ENCODE results near the gene CACNA1C.

DNA sequence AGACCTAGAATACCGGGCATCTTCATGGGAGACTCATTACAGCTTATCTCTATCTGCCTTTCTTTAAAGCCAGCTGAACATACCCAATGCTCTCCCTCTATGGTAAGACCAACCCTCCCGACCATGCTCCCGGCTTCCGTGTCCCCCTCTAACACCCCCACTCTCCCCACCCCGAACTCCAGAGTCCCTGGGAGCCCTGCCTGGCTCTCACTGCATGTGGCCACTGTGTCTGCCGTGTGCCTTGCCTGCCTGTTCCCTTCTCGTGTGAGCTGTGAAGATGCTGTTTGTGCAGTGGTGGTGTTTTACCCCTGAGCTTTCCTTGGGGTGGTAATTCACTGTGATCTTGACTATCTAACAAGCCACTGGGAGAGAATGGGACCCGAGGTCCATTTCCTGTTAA lies 595.6 kb downstream of the CACNA1C start:
- no peak for TF ChIP-seq EP300 (IDR thresholded peaks at IDR 0.05)
- no peak for TF ChIP-seq CTCF (IDR thresholded peaks at IDR 0.05)
- TF ChIP-seq POLR2A (IDR thresholded peaks at IDR 0.05): no peak
- no peak for TF ChIP-seq POLR2AphosphoS5 (IDR thresholded peaks at IDR 0.05)
